OCI-LY1 (cell line): ENCODE data around the gene SLC2A13.

Experiments
- H2AFZ ChIP-seq: fragments of 200-600 bp; sonication (generic), shearing (Covaris generic); 2 replicates; pipeline ENCODE4 v1.6.0; 2014; ENCODE audit warnings: antibody characterized with exemption, mild to moderate bottlenecking, low read length
- H3F3A ChIP-seq: fragments of 200-600 bp; sonication (generic), shearing (Covaris generic); 2 replicates; pipeline ENCODE4 v1.6.0; 2014; ENCODE audit warnings: mild to moderate bottlenecking, antibody characterized with exemption, low read length, moderate library complexity; ENCODE audit not compliant: insufficient read depth
- H3K27ac ChIP-seq: fragments of 200-600 bp; sonication (generic); 2 replicates; pipeline ENCODE4 v1.5.1; 2014; ENCODE audit warnings: low read length, mixed run types, mild to moderate bottlenecking, low read depth; ENCODE audit not compliant: poor library complexity, severe bottlenecking
- H3K27me3 ChIP-seq: fragments of 200-600 bp; sonication (generic); 2 replicates; pipeline ENCODE4 v1.6.0; 2014; ENCODE audit warnings: antibody characterized with exemption, mild to moderate bottlenecking, low read length, moderate library complexity; ENCODE audit not compliant: insufficient read depth
- H3K36me3 ChIP-seq: fragments of 200-600 bp; sonication (generic); 2 replicates; pipeline ENCODE4 v1.6.1; 2014; ENCODE audit warnings: mild to moderate bottlenecking, antibody characterized with exemption, low read length, moderate library complexity, mixed read lengths; ENCODE audit not compliant: insufficient read depth
- H3K4me1 ChIP-seq: fragments of 200-600 bp; sonication (generic); 2 replicates; pipeline ENCODE4 v1.5.1; 2014; ENCODE audit warnings: mild to moderate bottlenecking, low read length, moderate library complexity; ENCODE audit not compliant: insufficient read depth, severe bottlenecking
- H3K4me2 ChIP-seq: fragments of 200-600 bp; sonication (generic), shearing (Covaris generic); 2 replicates; pipeline ENCODE4 v1.6.1; 2014; ENCODE audit warnings: low read length
- H3K4me3 ChIP-seq: fragments of 200-600 bp; sonication (generic); 2 replicates; pipeline ENCODE4 v1.5.1; 2014; ENCODE audit warnings: low read length, low read depth, mild to moderate bottlenecking, mixed read lengths; ENCODE audit not compliant: poor library complexity, severe bottlenecking
- H3K79me2 ChIP-seq: fragments of 200-600 bp; shearing (Covaris generic); 2 replicates; pipeline ENCODE4 v1.6.1; 2016; ENCODE audit warnings: mixed run types, low read length, mixed read lengths; ENCODE audit not compliant: insufficient read depth
- H3K9ac ChIP-seq: fragments of 200-600 bp; sonication (generic), shearing (Covaris generic); 2 replicates; pipeline ENCODE4 v1.6.1; 2014; ENCODE audit warnings: mild to moderate bottlenecking, low read length, mixed read lengths
- H3K9me2 ChIP-seq: fragments of 200-600 bp; sonication (generic), shearing (Covaris generic); 2 replicates; pipeline ENCODE4 v1.6.1; 2014; ENCODE audit warnings: low read depth, mild to moderate bottlenecking, low read length, mixed read lengths
- H3K9me3 ChIP-seq: fragments of 200-600 bp; shearing (Covaris generic); 2 replicates; pipeline ENCODE4 v1.6.1; 2014; ENCODE audit warnings: low read length, mixed read lengths
- H4K20me1 ChIP-seq: fragments of 200-600 bp; sonication (generic), shearing (Covaris generic); 2 replicates; pipeline ENCODE4 v1.6.0; 2016; ENCODE audit warnings: mild to moderate bottlenecking, low read length; ENCODE audit not compliant: insufficient read depth
- EZH2 ChIP-seq: fragments of 200-600 bp; sonication (generic), shearing (Covaris generic); IDR thresholded peaks from 2 replicates; pipeline ENCODE4 v1.8.0; 2017; ENCODE audit warnings: borderline replicate concordance, mixed run types, mild to moderate bottlenecking, antibody characterized with exemption, low read length, moderate library complexity, mixed read lengths
- TF ChIP-seq, protein P1 (sequence below): fragments of 200-600 bp; sonication (generic), shearing (Covaris generic); IDR thresholded peaks from 2 replicates; pipeline ENCODE4 v1.5.1; 2017; ENCODE audit warnings: mild to moderate bottlenecking, antibody characterized with exemption, low read length, moderate library complexity, mixed read lengths

Gene SLC2A13

DNA sequence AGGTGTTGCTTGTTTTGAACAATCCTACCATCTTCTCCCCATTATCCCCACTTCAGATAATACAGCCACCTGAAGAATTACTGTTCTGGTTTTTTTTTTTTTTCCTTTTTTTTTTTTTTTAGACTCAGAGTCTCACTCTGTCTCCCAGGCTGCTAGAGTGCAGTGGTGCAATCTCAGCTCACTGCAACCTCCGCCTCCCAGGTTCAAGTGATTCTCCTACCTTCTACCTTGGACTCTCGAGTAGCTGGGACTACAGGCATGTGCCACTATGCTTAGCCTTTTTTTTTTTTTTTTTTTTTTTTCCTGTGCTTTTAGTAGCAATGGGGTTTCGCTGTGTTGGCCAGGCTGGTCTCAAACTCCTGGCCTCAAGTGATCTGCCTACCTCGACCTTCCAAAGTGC, 306.9 kb downstream of the SLC2A13 start:
- Histone ChIP-seq H3K9me3 (no peaks in the 10 kb centered on the region), H3K9me2 (no peaks in the 10 kb centered on the region), H3K4me2 (no peak overlapping the region), H3K9ac (no peak overlapping the region), H3F3A (no peaks in the 10 kb centered on the region), H3K4me1 (no peaks in the 10 kb centered on the region), H3K79me2 (no peaks in the 10 kb centered on the region), H3K4me3 (no peak overlapping the region), H3K36me3 (no peaks in the 10 kb centered on the region), H3K27me3 (no peaks in the 10 kb centered on the region), H4K20me1 (no peaks in the 10 kb centered on the region), H2AFZ (no peak overlapping the region), H3K27ac (no peak overlapping the region)
- TF ChIP-seq, protein P1, sequence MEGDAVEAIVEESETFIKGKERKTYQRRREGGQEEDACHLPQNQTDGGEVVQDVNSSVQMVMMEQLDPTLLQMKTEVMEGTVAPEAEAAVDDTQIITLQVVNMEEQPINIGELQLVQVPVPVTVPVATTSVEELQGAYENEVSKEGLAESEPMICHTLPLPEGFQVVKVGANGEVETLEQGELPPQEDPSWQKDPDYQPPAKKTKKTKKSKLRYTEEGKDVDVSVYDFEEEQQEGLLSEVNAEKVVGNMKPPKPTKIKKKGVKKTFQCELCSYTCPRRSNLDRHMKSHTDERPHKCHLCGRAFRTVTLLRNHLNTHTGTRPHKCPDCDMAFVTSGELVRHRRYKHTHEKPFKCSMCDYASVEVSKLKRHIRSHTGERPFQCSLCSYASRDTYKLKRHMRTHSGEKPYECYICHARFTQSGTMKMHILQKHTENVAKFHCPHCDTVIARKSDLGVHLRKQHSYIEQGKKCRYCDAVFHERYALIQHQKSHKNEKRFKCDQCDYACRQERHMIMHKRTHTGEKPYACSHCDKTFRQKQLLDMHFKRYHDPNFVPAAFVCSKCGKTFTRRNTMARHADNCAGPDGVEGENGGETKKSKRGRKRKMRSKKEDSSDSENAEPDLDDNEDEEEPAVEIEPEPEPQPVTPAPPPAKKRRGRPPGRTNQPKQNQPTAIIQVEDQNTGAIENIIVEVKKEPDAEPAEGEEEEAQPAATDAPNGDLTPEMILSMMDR, result no peak
- no peak for TF ChIP-seq EZH2

DNA sequence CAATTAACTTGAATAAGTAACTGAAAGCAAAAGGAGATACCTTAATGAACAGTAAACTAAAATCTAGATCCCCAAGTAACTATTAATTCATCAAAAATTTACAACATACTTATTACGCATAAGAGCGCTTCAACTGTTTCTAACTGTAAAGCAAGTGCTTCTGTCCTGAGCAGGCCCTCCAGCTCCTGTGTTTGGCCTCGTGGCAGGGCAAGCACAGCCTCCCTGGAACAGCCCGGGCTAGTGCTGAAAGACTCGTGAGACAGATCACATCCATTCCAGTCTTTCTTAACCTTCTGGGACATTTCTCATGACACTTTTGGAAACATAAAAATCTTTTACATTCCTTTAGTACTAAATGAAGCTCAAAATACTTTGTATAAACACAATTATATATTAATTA, 307.5 kb downstream of the SLC2A13 start:
- H3K9me3 ChIP-seq, result no peaks in the 10 kb centered on the region
- H3K27ac ChIP-seq, result no peak overlapping the region
- no peaks in the 10 kb centered on the region for H3K9me2 ChIP-seq
- H3K36me3 ChIP-seq, result no peaks in the 10 kb centered on the region
- no peaks in the 10 kb centered on the region for H3K4me1 ChIP-seq
- H3K27me3 ChIP-seq, result no peaks in the 10 kb centered on the region
- H3K4me2 ChIP-seq, result no peak overlapping the region
- no peak for TF ChIP-seq EZH2
- TF ChIP-seq, protein P1, result no peak
- no peak overlapping the region for H3K4me3 ChIP-seq
- H3F3A ChIP-seq, result no peaks in the 10 kb centered on the region
- no peaks in the 10 kb centered on the region for H3K79me2 ChIP-seq
- H3K9ac ChIP-seq, result no peak overlapping the region
- H2AFZ ChIP-seq, result no peak overlapping the region
- H4K20me1 ChIP-seq, result no peaks in the 10 kb centered on the region

- no peak overlapping the region for H3K4me2 ChIP-seq
- H4K20me1 ChIP-seq, result no peaks in the 10 kb centered on the region
- no peaks in the 10 kb centered on the region for H3K4me1 ChIP-seq
- no peaks in the 10 kb centered on the region for H3K9me2 ChIP-seq
- no peak overlapping the region for H2AFZ ChIP-seq
- no peaks in the 10 kb centered on the region for H3F3A ChIP-seq
- H3K79me2 ChIP-seq, result no peaks in the 10 kb centered on the region
- no peaks in the 10 kb centered on the region for H3K9me3 ChIP-seq
- no peaks in the 10 kb centered on the region for H3K27me3 ChIP-seq
- TF ChIP-seq EZH2, result no peak
- TF ChIP-seq, protein P1, result no peak
- H3K4me3 ChIP-seq, result no peak overlapping the region
- no peaks in the 10 kb centered on the region for H3K36me3 ChIP-seq
- no peak overlapping the region for H3K9ac ChIP-seq
- H3K27ac ChIP-seq, result no peak overlapping the region
Measured at GRCh38 chr12:39795481-39795880, 310.4 kb downstream of the SLC2A13 start.
